ENCODE results near the gene MGARP.

DNA sequence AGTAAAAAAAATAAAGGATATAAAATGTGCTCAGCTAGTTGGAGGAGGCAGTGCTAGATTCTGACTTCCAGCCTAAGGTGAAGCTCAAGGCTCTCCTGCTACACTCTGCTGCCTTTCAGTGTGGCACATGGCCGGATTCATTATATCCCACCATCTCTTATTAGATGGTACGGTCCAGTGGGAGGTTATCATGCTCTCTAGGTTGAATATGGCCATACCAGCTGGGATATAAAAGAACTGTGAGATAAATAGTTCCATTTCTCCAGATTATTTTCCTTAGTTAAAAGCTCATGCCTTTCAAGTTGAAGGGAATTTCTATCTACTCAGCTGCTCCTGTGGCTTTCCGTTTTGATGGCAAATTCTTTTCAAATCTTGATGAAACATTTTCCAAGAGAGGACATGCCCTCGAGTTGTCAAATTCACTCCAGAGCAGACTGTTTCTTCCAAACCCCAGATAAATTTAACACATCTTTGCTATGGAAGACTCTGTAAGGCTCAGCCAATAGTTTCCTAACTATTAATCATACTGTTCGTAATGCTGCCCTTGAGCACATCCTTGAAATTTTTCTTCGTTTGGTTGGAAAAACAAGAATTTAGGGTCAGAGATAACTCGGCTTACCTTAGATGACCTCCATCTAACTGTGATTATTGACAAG, 2.2 kb upstream of the MGARP start:
- TF ChIP-seq EP300 (IDR thresholded peaks at IDR 0.05), result no peak
- TF ChIP-seq POLR2A (IDR thresholded peaks at IDR 0.05), result no peak
